H1 (cell line): Measurements from ENCODE around the gene NDUFAF8.

ENCODE experiments used
- ASH2L ChIP-seq: fragments of 200-600, 300-600 bp; sonication (generic); IDR thresholded peaks from one replicate; pipeline ENCODE4 v1.7.1; 2017; ENCODE audit warnings: low read length
- ATF2 ChIP-seq: IDR thresholded peaks from 2 replicates; pipeline ENCODE4 v1.6.1; 2012; ENCODE audit warnings: low read length, inconsistent platforms
- ATF3 ChIP-seq: IDR thresholded peaks from 2 replicates; pipeline ENCODE4 v1.6.1; 2011; ENCODE audit warnings: low read depth, mild to moderate bottlenecking, low read length; ENCODE audit not compliant: insufficient read depth
- CREB1 ChIP-seq: IDR thresholded peaks from 2 replicates; pipeline ENCODE4 v1.6.1; 2012; ENCODE audit warnings: inconsistent platforms
- CTCF ChIP-seq, 3 experiments: IDR thresholded peaks; 1 replicate in 2 of 3; 2 replicates in 1 of 3; pipeline versions ENCODE4 v1.5.1 to v1.6.1; 2011; ENCODE audit warnings: low read length in 3 of 3, mild to moderate bottlenecking in 3 of 3, inconsistent platforms in 2 of 3, low read depth in 1 of 3, moderate library complexity in 1 of 3; ENCODE audit not compliant: insufficient read depth in 1 of 3; ENCODE audit errors: control extremely low read depth in 1 of 3
- EP300 ChIP-seq, 2 experiments: IDR thresholded peaks; 1 replicate in 1 of 2; 2 replicates in 1 of 2; pipeline ENCODE4 v1.6.1; 2011 to 2012; ENCODE audit warnings: low read depth in 2 of 2, low read length in 2 of 2, mild to moderate bottlenecking in 2 of 2, borderline replicate concordance in 1 of 2, inconsistent platforms in 1 of 2, moderate library complexity in 1 of 2
- EZH2 ChIP-seq: fragments of 200-600 bp; sonication (generic); IDR thresholded peaks from 2 replicates; pipeline ENCODE4 v1.7.1; 2012; ENCODE audit warnings: low read depth, mild to moderate bottlenecking, moderate library complexity, low read length, inconsistent platforms; ENCODE audit not compliant: severe bottlenecking
- MAX ChIP-seq: IDR thresholded peaks from 2 replicates; pipeline ENCODE4 v1.6.1; 2012; ENCODE audit warnings: inconsistent platforms
- NRF1 ChIP-seq: IDR thresholded peaks from 2 replicates; pipeline ENCODE4 v1.6.1; 2011; ENCODE audit warnings: mild to moderate bottlenecking, low read depth, low read length, improper control_type of control experiment
- POLR2A ChIP-seq, 2 experiments: IDR thresholded peaks; 1 replicate in 1 of 2; 2 replicates in 1 of 2; pipeline ENCODE4 v1.6.1; 2011; ENCODE audit warnings: low read depth in 2 of 2, low read length in 2 of 2, mild to moderate bottlenecking in 2 of 2; ENCODE audit errors: control extremely low read depth in 1 of 2
- POLR2AphosphoS5 ChIP-seq: IDR thresholded peaks from 2 replicates; pipeline ENCODE4 v1.6.1; 2011; ENCODE audit warnings: low read depth, low read length
- SUZ12 ChIP-seq: fragments of 200-600 bp; sonication (generic); IDR thresholded peaks from 2 replicates; pipeline ENCODE4 v1.6.1; 2012; ENCODE audit warnings: mild to moderate bottlenecking, inconsistent platforms, low read length, moderate library complexity, mixed read lengths
- USF2 ChIP-seq: IDR thresholded peaks from 2 replicates; pipeline ENCODE4 v1.6.1; 2011; ENCODE audit warnings: low read length, improper control_type of control experiment
- YY1 ChIP-seq: IDR thresholded peaks from 2 replicates; pipeline ENCODE4 v1.6.1; 2011; ENCODE audit warnings: low read depth, mild to moderate bottlenecking, low read length

GRCh38 chr17:81210466-81210865 is 28.7 kb upstream of the NDUFAF8 start:
- no peak for TF ChIP-seq CTCF (IDR thresholded peaks at IDR 0.05; ENCODE audit: control extremely low read depth in 1 of 3, insufficient read depth in 1 of 3, low read depth in 1 of 3, low read length in 3 of 3)
- no peak for TF ChIP-seq POLR2AphosphoS5
- TF ChIP-seq POLR2A (IDR thresholded peaks at IDR 0.05; ENCODE audit: control extremely low read depth in 1 of 2, low read depth in 2 of 2, low read length in 2 of 2) = no peak
- TF ChIP-seq NRF1 = no peak
- TF ChIP-seq EZH2 = no peak
- TF ChIP-seq CREB1 = no peak
- no peak for TF ChIP-seq ATF3
- TF ChIP-seq ATF2 = no peak
- no peak for TF ChIP-seq MAX
- no peak for TF ChIP-seq USF2
- TF ChIP-seq EP300 (IDR thresholded peaks at IDR 0.05; ENCODE audit: borderline replicate concordance in 1 of 2, low read depth in 2 of 2, low read length in 2 of 2) = no peak
- TF ChIP-seq YY1 = no peak
- TF ChIP-seq ASH2L = no peak
- no peak for TF ChIP-seq SUZ12
